ENCODE measurements around the gene PGD.

Gene PGD

GRCh38 chr1:10430216-10431069 lies 31.6 kb downstream of the PGD start, which contains the start of gene CENPS:
TSS of gene CENPS (plus strand) at chr1:10430433. CDS start at chr1:10430518, 85 bp downstream.
- TF ChIP-seq FOXM1 (IDR thresholded peaks at IDR 0.05; ENCODE audit: borderline replicate concordance, low read depth) (no peak), TAF1 (IDR thresholded peaks at IDR 0.05; ENCODE audit: low read depth) (peak; percentile 54; the same call in 1 of the 2 replicates), CEBPB (IDR thresholded peaks at IDR 0.05) (no peak), NFIC (IDR thresholded peaks at IDR 0.05) (no peak; the same call in 1 of the 2 replicates), RAD21 (IDR thresholded peaks at IDR 0.05; ENCODE audit: low read depth) (peak; percentile 51; the same call in 1 of the 2 replicates), EP300 (IDR thresholded peaks at IDR 0.05; ENCODE audit: borderline replicate concordance) (no peak), CREB1 (IDR thresholded peaks at IDR 0.05; ENCODE audit: low read depth) (no peak), TCF12 (IDR thresholded peaks at IDR 0.05; ENCODE audit: low read depth) (peak; percentile 14; the same call in 1 of the 2 replicates), ZBTB7A (IDR thresholded peaks at IDR 0.05; ENCODE audit: low read depth) (peak; percentile 82), USF1 (IDR thresholded peaks at IDR 0.05) (no peak), YY1 (IDR thresholded peaks at IDR 0.05; ENCODE audit: low read depth) (no peak; the same call in 1 of the 2 replicates), MAX (IDR thresholded peaks at IDR 0.05) (peak; percentile 96), REST (IDR thresholded peaks at IDR 0.05; ENCODE audit: low read depth) (no peak), TEAD4 (IDR thresholded peaks at IDR 0.05) (no peak; the same call in 1 of the 2 replicates), EGR1 (IDR thresholded peaks at IDR 0.05) (peak; percentile 46; the same call in 1 of the 2 replicates)

GRCh38 chr1:10431070-10431730 lies 32.3 kb downstream of the PGD start:
- no peak for TF ChIP-seq ZBTB7A (IDR thresholded peaks at IDR 0.05; ENCODE audit: low read depth)
- no peak for TF ChIP-seq EP300 (IDR thresholded peaks at IDR 0.05; ENCODE audit: borderline replicate concordance)
- no peak for TF ChIP-seq CREB1 (IDR thresholded peaks at IDR 0.05; ENCODE audit: low read depth)
- no peak for TF ChIP-seq RAD21 (IDR thresholded peaks at IDR 0.05; ENCODE audit: low read depth)
- no peak for TF ChIP-seq YY1 (IDR thresholded peaks at IDR 0.05; ENCODE audit: low read depth)
- no peak for TF ChIP-seq REST (IDR thresholded peaks at IDR 0.05; ENCODE audit: low read depth)
- TF ChIP-seq NFIC (IDR thresholded peaks at IDR 0.05), result no peak
- no peak for TF ChIP-seq USF1 (IDR thresholded peaks at IDR 0.05)
- no peak for TF ChIP-seq TEAD4 (IDR thresholded peaks at IDR 0.05)
- TF ChIP-seq MAX (IDR thresholded peaks at IDR 0.05), result no peak
- no peak for TF ChIP-seq EGR1 (IDR thresholded peaks at IDR 0.05)
- TF ChIP-seq TCF12 (IDR thresholded peaks at IDR 0.05; ENCODE audit: low read depth), result no peak
- no peak for TF ChIP-seq CEBPB (IDR thresholded peaks at IDR 0.05)
- no peak for TF ChIP-seq FOXM1 (IDR thresholded peaks at IDR 0.05; ENCODE audit: borderline replicate concordance, low read depth)

GRCh38 chr1:10432910-10433700 lies 34.2 kb downstream of the PGD start:
- no peak for TF ChIP-seq REST (IDR thresholded peaks at IDR 0.05; ENCODE audit: low read depth)
- TF ChIP-seq TCF12 (IDR thresholded peaks at IDR 0.05; ENCODE audit: low read depth), result no peak
- no peak for TF ChIP-seq MAX (IDR thresholded peaks at IDR 0.05)
- TF ChIP-seq RAD21 (IDR thresholded peaks at IDR 0.05; ENCODE audit: low read depth), result no peak
- TF ChIP-seq NFIC (IDR thresholded peaks at IDR 0.05), result no peak
- TF ChIP-seq YY1 (IDR thresholded peaks at IDR 0.05; ENCODE audit: low read depth), result no peak
- no peak for TF ChIP-seq TEAD4 (IDR thresholded peaks at IDR 0.05)
- no peak for TF ChIP-seq CREB1 (IDR thresholded peaks at IDR 0.05; ENCODE audit: low read depth)
- no peak for TF ChIP-seq TAF1 (IDR thresholded peaks at IDR 0.05; ENCODE audit: low read depth)
- no peak for TF ChIP-seq USF1 (IDR thresholded peaks at IDR 0.05)
- no peak for TF ChIP-seq ZBTB7A (IDR thresholded peaks at IDR 0.05; ENCODE audit: low read depth)
- no peak for TF ChIP-seq CEBPB (IDR thresholded peaks at IDR 0.05)
- TF ChIP-seq FOXM1 (IDR thresholded peaks at IDR 0.05; ENCODE audit: borderline replicate concordance, low read depth), result no peak
- no peak for TF ChIP-seq EGR1 (IDR thresholded peaks at IDR 0.05)
- no peak for TF ChIP-seq EP300 (IDR thresholded peaks at IDR 0.05; ENCODE audit: borderline replicate concordance)
